ENCODE data around the gene MRC1. TPM values are rescaled to one million over a fixed set of nuclear protein-coding genes. Genes with fewer than 3 reads are reported as not detected.

The MRC1 gene
- total and polyA plus RNA-seq, 2 of the 8 experiments (the other 6 are each of a cell fraction or from before 2014, with no cell fraction given): 0.03 to 0.06 TPM

- TF ChIP-seq TCF12 (IDR thresholded peaks at IDR 0.05; ENCODE audit: low read depth, low read length) (0 out of 2 replicates have a peak, but pooled peaks have one; percentile 69), SP1 (IDR thresholded peaks at IDR 0.05; ENCODE audit: low read depth, low read length) (0 out of 2 replicates have a peak, but pooled peaks have one; percentile 17), POLR2AphosphoS5 (IDR thresholded peaks at IDR 0.05; ENCODE audit: low read depth, low read length) (peak; percentile 89)
Observed at GRCh38 chr10:17764142-17764541, 45.0 kb upstream of the MRC1 start (continued).
